ENCODE data around the gene TM4SF4.

Gene TM4SF4

GRCh38 chr3:149468504-149469212, 5.8 kb upstream of the TM4SF4 start:
- Histone ChIP-seq H2AFZ (ENCODE audit: low read length) (peak overlapping the region; percentile 65), H3K36me3 (replicated peaks in 1 of 2; ENCODE audit: control insufficient read depth in 2 of 2, insufficient read depth in 2 of 2, low read length in 2 of 2) (no peaks in the 10 kb centered on the region), H2BK5ac (ENCODE audit: low read length) (no peak overlapping the region), H3K9ac (ENCODE audit: low read depth, low read length, poor library complexity) (no peak overlapping the region), H2BK12ac (ENCODE audit: low read length) (no peak overlapping the region), H2BK120ac (ENCODE audit: low read depth, low read length) (no peak overlapping the region), H3K9me3 (replicated peaks in 1 of 2; ENCODE audit: control insufficient read depth in 2 of 2, insufficient read depth in 1 of 2, low read depth in 1 of 2, low read length in 2 of 2) (no peaks in the 10 kb centered on the region), H3K4me1 (ENCODE audit: control insufficient read depth in 2 of 2, insufficient read depth in 1 of 2, low read depth in 1 of 2, low read length in 2 of 2) (peaks cover 3 to 5% of the 10 kb centered on the region in 2 donors), H3K4ac (ENCODE audit: low read length) (no peak overlapping the region), H4K8ac (ENCODE audit: low read depth, low read length) (no peak overlapping the region), H3K4me3 (ENCODE audit: low read length in 2 of 2) (no peak overlapping the region), H3K14ac (ENCODE audit: low read length) (no peak overlapping the region), H3K18ac (ENCODE audit: low read length) (no peak overlapping the region), H4K91ac (ENCODE audit: low read depth, low read length, poor library complexity) (no peak overlapping the region), H3K79me1 (ENCODE audit: low read depth, low read length) (no peaks in the 10 kb centered on the region), H2AK5ac (ENCODE audit: low read depth, low read length) (no peak overlapping the region), H3K4me2 (ENCODE audit: insufficient read depth, low read length, poor library complexity, severe bottlenecking) (no peak overlapping the region), H3K27me3 (ENCODE audit: control insufficient read depth in 3 of 3, insufficient read depth in 3 of 3, low read depth in 1 of 3, low read length in 3 of 3) (no peaks in the 10 kb centered on the region), H3K27ac (replicated peaks; ENCODE audit: low read length) (no peak overlapping the region), H2BK15ac (ENCODE audit: low read length) (no peak overlapping the region), H3K23ac (ENCODE audit: low read depth, low read length, poor library complexity) (no peak overlapping the region)
- WGBS, 2 donors (ENCODE audit: extremely low coverage in 2 of 2, insufficient read length in 2 of 2, insufficient replicate concordance in 1 of 2) = no CpG with 5 or more reads among the region's 2 CpGs
- no peak for DNase-seq (ENCODE audit: low spot score)

- H3K4me3 ChIP-seq (ENCODE audit: low read length in 2 of 2) = no peak overlapping the region
- no peak overlapping the region for H3K27ac ChIP-seq (replicated peaks; ENCODE audit: low read length)
- H2BK12ac ChIP-seq (ENCODE audit: low read length) = no peak overlapping the region
- H3K4ac ChIP-seq (ENCODE audit: low read length) = no peak overlapping the region
- H3K4me1 ChIP-seq (ENCODE audit: control insufficient read depth in 2 of 2, insufficient read depth in 1 of 2, low read depth in 1 of 2, low read length in 2 of 2) = peaks cover 3 to 5% of the 10 kb centered on the region in 2 donors
- no peak overlapping the region for H2BK5ac ChIP-seq (ENCODE audit: low read length)
- no peak overlapping the region for H3K14ac ChIP-seq (ENCODE audit: low read length)
- DNase-seq (ENCODE audit: low spot score) = no peak
- H2BK15ac ChIP-seq (ENCODE audit: low read length) = no peak overlapping the region
- no peaks in the 10 kb centered on the region for H3K79me1 ChIP-seq (ENCODE audit: low read depth, low read length)
- H3K27me3 ChIP-seq (ENCODE audit: control insufficient read depth in 3 of 3, insufficient read depth in 3 of 3, low read depth in 1 of 3, low read length in 3 of 3) = no peaks in the 10 kb centered on the region
- no CpG with 5 or more reads among the region's 3 CpGs for WGBS, 2 donors (ENCODE audit: extremely low coverage in 2 of 2, insufficient read length in 2 of 2, insufficient replicate concordance in 1 of 2)
- H2AK5ac ChIP-seq (ENCODE audit: low read depth, low read length) = no peak overlapping the region
- H4K8ac ChIP-seq (ENCODE audit: low read depth, low read length) = no peak overlapping the region
- no peak overlapping the region for H3K18ac ChIP-seq (ENCODE audit: low read length)
- H3K4me2 ChIP-seq (ENCODE audit: insufficient read depth, low read length, poor library complexity, severe bottlenecking) = no peak overlapping the region
- H3K23ac ChIP-seq (ENCODE audit: low read depth, low read length, poor library complexity) = no peak overlapping the region
- no peaks in the 10 kb centered on the region for H3K36me3 ChIP-seq (replicated peaks in 1 of 2; ENCODE audit: control insufficient read depth in 2 of 2, insufficient read depth in 2 of 2, low read length in 2 of 2)
- H2BK120ac ChIP-seq (ENCODE audit: low read depth, low read length) = no peak overlapping the region
- H2AFZ ChIP-seq (ENCODE audit: low read length) = no peak overlapping the region
- no peak overlapping the region for H4K91ac ChIP-seq (ENCODE audit: low read depth, low read length, poor library complexity)
- no peaks in the 10 kb centered on the region for H3K9me3 ChIP-seq (replicated peaks in 1 of 2; ENCODE audit: control insufficient read depth in 2 of 2, insufficient read depth in 1 of 2, low read depth in 1 of 2, low read length in 2 of 2)
- no peak overlapping the region for H3K9ac ChIP-seq (ENCODE audit: low read depth, low read length, poor library complexity)
Measured at GRCh38 chr3:149470381-149470780, 4.1 kb upstream of the TM4SF4 start.

GRCh38 chr3:149472030-149472797, 2.3 kb upstream of the TM4SF4 start:
- no peak overlapping the region for H4K91ac ChIP-seq (ENCODE audit: low read depth, low read length, poor library complexity)
- H3K23ac ChIP-seq (ENCODE audit: low read depth, low read length, poor library complexity) = no peak overlapping the region
- no peak overlapping the region for H3K14ac ChIP-seq (ENCODE audit: low read length)
- peaks cover 3 to 5% of the 10 kb centered on the region in 2 donors for H3K4me1 ChIP-seq (ENCODE audit: control insufficient read depth in 2 of 2, insufficient read depth in 1 of 2, low read depth in 1 of 2, low read length in 2 of 2)
- H2BK120ac ChIP-seq (ENCODE audit: low read depth, low read length) = no peak overlapping the region
- H3K27ac ChIP-seq (replicated peaks; ENCODE audit: low read length) = no peak overlapping the region
- H2AK5ac ChIP-seq (ENCODE audit: low read depth, low read length) = no peak overlapping the region
- no peak overlapping the region for H3K18ac ChIP-seq (ENCODE audit: low read length)
- no peaks in the 10 kb centered on the region for H3K27me3 ChIP-seq (ENCODE audit: control insufficient read depth in 3 of 3, insufficient read depth in 3 of 3, low read depth in 1 of 3, low read length in 3 of 3)
- DNase-seq (ENCODE audit: low spot score) = no peak
- H3K4me2 ChIP-seq (ENCODE audit: insufficient read depth, low read length, poor library complexity, severe bottlenecking) = no peak overlapping the region
- peak overlapping the region; percentile 24 for H2AFZ ChIP-seq (ENCODE audit: low read length)
- no peak overlapping the region for H2BK15ac ChIP-seq (ENCODE audit: low read length)
- no peak overlapping the region for H4K8ac ChIP-seq (ENCODE audit: low read depth, low read length)
- H2BK5ac ChIP-seq (ENCODE audit: low read length) = no peak overlapping the region
- H2BK12ac ChIP-seq (ENCODE audit: low read length) = no peak overlapping the region
- WGBS, 2 donors (ENCODE audit: extremely low coverage in 2 of 2, insufficient read length in 2 of 2, insufficient replicate concordance in 1 of 2) = no CpG with 5 or more reads among the region's 2 CpGs
- no peaks in the 10 kb centered on the region for H3K9me3 ChIP-seq (replicated peaks in 1 of 2; ENCODE audit: control insufficient read depth in 2 of 2, insufficient read depth in 1 of 2, low read depth in 1 of 2, low read length in 2 of 2)
- H3K4ac ChIP-seq (ENCODE audit: low read length) = no peak overlapping the region
- no peak overlapping the region for H3K9ac ChIP-seq (ENCODE audit: low read depth, low read length, poor library complexity)
- no peak overlapping the region for H3K4me3 ChIP-seq (ENCODE audit: low read length in 2 of 2)
- no peaks in the 10 kb centered on the region for H3K79me1 ChIP-seq (ENCODE audit: low read depth, low read length)
- H3K36me3 ChIP-seq (replicated peaks in 1 of 2; ENCODE audit: control insufficient read depth in 2 of 2, insufficient read depth in 2 of 2, low read length in 2 of 2) = no peaks in the 10 kb centered on the region

All from neuronal stem cell (in vitro differentiated cells).